Endothelial cell of umbilical vein (primary cell): ENCODE measurements around the gene KCNG1.

Experiments
- EZH2 ChIP-seq: IDR thresholded peaks from 2 replicates; pipeline ENCODE4 v1.6.1; 2012; ENCODE audit warnings: borderline replicate concordance, low read depth, mild to moderate bottlenecking, moderate library complexity, low read length, inconsistent platforms; ENCODE audit not compliant: severe bottlenecking
- JUN ChIP-seq: IDR thresholded peaks from 2 replicates; pipeline ENCODE4 v1.6.1; 2011; ENCODE audit warnings: borderline replicate concordance, low read depth; ENCODE audit not compliant: insufficient read length, insufficient read depth
- MYC ChIP-seq: IDR thresholded peaks from one replicate; pipeline ENCODE4 v1.6.1; 2011; ENCODE audit warnings: mild to moderate bottlenecking, low read depth, low read length
- POLR2A ChIP-seq: IDR thresholded peaks from 2 replicates; pipeline ENCODE4 v1.6.1; 2012; ENCODE audit warnings: low read depth, mild to moderate bottlenecking, control low read depth, low read length
- POLR2AphosphoS5 ChIP-seq: IDR thresholded peaks from 2 replicates; pipeline ENCODE4 v1.6.1; 2012; ENCODE audit warnings: low read depth, mild to moderate bottlenecking, control low read depth, low read length, moderate library complexity; ENCODE audit not compliant: insufficient read depth
- TF ChIP-seq, protein P1 (sequence below), 2 donors: IDR thresholded peaks; 1 replicate in 1 of 2; 2 replicates in 1 of 2; pipeline ENCODE4 v1.5.1; 2011; ENCODE audit warnings: low read length in 2 of 2, mild to moderate bottlenecking in 2 of 2, moderate library complexity in 2 of 2, control low read depth in 1 of 2, inconsistent platforms in 1 of 2, low read depth in 1 of 2; ENCODE audit not compliant: insufficient read depth in 1 of 2; ENCODE audit errors: extremely low read depth in 1 of 2

DNA sequence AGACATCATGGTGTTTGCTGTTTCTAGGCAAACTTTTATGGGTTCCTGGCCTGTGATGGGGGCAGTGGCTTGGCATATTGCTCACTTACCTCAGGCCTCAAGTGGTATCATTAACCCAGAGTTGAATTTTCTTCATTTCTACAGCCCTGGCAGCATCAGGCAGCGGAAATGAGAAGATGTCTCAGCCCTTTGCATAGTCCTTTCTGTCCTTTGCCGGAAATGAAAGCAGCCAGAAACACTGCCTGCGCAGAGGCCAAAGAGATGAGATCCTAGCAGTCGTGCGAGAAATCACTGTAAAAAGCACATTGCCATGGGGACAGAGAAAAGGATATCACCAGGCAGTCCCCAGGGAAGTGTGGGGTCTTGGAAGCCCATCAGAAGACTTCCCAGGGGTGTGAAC, 37.4 kb upstream of the KCNG1 start:
- TF ChIP-seq, protein P1, sequence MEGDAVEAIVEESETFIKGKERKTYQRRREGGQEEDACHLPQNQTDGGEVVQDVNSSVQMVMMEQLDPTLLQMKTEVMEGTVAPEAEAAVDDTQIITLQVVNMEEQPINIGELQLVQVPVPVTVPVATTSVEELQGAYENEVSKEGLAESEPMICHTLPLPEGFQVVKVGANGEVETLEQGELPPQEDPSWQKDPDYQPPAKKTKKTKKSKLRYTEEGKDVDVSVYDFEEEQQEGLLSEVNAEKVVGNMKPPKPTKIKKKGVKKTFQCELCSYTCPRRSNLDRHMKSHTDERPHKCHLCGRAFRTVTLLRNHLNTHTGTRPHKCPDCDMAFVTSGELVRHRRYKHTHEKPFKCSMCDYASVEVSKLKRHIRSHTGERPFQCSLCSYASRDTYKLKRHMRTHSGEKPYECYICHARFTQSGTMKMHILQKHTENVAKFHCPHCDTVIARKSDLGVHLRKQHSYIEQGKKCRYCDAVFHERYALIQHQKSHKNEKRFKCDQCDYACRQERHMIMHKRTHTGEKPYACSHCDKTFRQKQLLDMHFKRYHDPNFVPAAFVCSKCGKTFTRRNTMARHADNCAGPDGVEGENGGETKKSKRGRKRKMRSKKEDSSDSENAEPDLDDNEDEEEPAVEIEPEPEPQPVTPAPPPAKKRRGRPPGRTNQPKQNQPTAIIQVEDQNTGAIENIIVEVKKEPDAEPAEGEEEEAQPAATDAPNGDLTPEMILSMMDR (IDR thresholded peaks at IDR 0.05; ENCODE audit: extremely low read depth in 1 of 2, insufficient read depth in 1 of 2, low read depth in 1 of 2, low read length in 2 of 2) = no peak
- TF ChIP-seq JUN (no peak), POLR2A (no peak), EZH2 (no peak), POLR2AphosphoS5 (no peak), MYC (no peak)
